ENCODE measurements around the gene ZSCAN21. TPM values are rescaled to one million over a fixed set of nuclear protein-coding genes. Genes with fewer than 3 reads are reported as not detected.

The ZSCAN21 gene
- total and polyA plus RNA-seq, 2 donors (not counting 3 experiments of a cell fraction or from before 2014, with no cell fraction given): 7.4 to 7.7 TPM

- TF ChIP-seq GATA2 (IDR thresholded peaks at IDR 0.05; ENCODE audit: insufficient read depth, insufficient read length, low read depth, low read length): no peak
- Histone ChIP-seq H4K20me1 (replicated peaks; ENCODE audit: control insufficient read depth, extremely low read depth, insufficient read depth, low read length) (no peaks in the 10 kb centered on the region), H3K36me3 (ENCODE audit: control insufficient read depth in 2 of 2, extremely low read depth in 1 of 2, insufficient read depth in 2 of 2, low read length in 2 of 2) (peaks cover 34 to 36% of the 10 kb centered on the region in 2 experiments), H3K27ac (ENCODE audit: insufficient read depth, low read depth, low read length) (peak overlapping the region; percentile 84), H3K9ac (replicated peaks; ENCODE audit: extremely low read depth, insufficient read depth, low read length) (peak overlapping the region; percentile 92), H3K9me1 (replicated peaks; ENCODE audit: control insufficient read depth, extremely low read depth, insufficient read depth, low read length) (no peaks in the 10 kb centered on the region), H3K4me2 (ENCODE audit: insufficient read depth, low read length) (peak overlapping the region; percentile 94), H3K9me3 (replicated peaks; ENCODE audit: control insufficient read depth, insufficient read depth, low read length) (no peaks in the 10 kb centered on the region), H3K27me3 (ENCODE audit: control insufficient read depth in 2 of 2, insufficient read depth in 2 of 2, low read length in 2 of 2) (no peaks in the 10 kb centered on the region), H3K79me2 (ENCODE audit: control insufficient read depth, insufficient read depth, low read length) (peaks cover 44% of the 10 kb centered on the region), H2AFZ (ENCODE audit: low read depth, low read length) (no peak overlapping the region), H3K4me3 (replicated peaks in 1 of 3; ENCODE audit: insufficient read depth in 1 of 3, low read depth in 1 of 3, low read length in 3 of 3) (peak overlapping the region in 2 of 3 experiments; percentile 75 to 96), H3K4me1 (ENCODE audit: control insufficient read depth, extremely low read depth, insufficient read depth, low read length) (peaks cover 18% of the 10 kb centered on the region)
- dilution Hi-C loops (cut with MboI; ENCODE audit: extremely low pct_ligation_motif_present, low sequenced_read_pairs) (no loop called here), intact Hi-C loops (cut with micrococcal nuclease) (no loop called here)
- ChIA-PET POLR2A (interaction anchor here (1.0 to 1.9 kb wide), 2 partner anchors 9 to 12 kb away, joined by 3 to 10 read pairs; no protein-coding TSS in a partner anchor), CTCF (interaction anchor here (1.1 to 1.3 kb wide), 2 partner anchors 17 to 31 kb away, joined by 3 to 5 read pairs; no protein-coding TSS in a partner anchor)
- no peak for FAIRE-seq
- BruUV-seq (replicated peaks): no TSS peak
- DNase-seq (ENCODE audit: low read depth, low spot score): peak; percentile 45
These were observed 49.9 kb downstream of the ZSCAN21 start for GRCh38 chr7:100099452-100099851.

GRCh38 chr7:100100420-100101015 lies 50.9 kb downstream of the ZSCAN21 start:
- Histone ChIP-seq H3K4me2 (ENCODE audit: insufficient read depth, low read length) (peak overlapping the region; percentile 94), H3K36me3 (ENCODE audit: control insufficient read depth in 2 of 2, extremely low read depth in 1 of 2, insufficient read depth in 2 of 2, low read length in 2 of 2) (peaks cover 29 to 37% of the 10 kb centered on the region in 2 experiments), H3K79me2 (ENCODE audit: control insufficient read depth, insufficient read depth, low read length) (peaks cover 43% of the 10 kb centered on the region), H3K27ac (ENCODE audit: insufficient read depth, low read depth, low read length) (peak overlapping the region; percentile 84), H3K9ac (replicated peaks; ENCODE audit: extremely low read depth, insufficient read depth, low read length) (peak overlapping the region; percentile 92), H3K9me1 (replicated peaks; ENCODE audit: control insufficient read depth, extremely low read depth, insufficient read depth, low read length) (no peaks in the 10 kb centered on the region), H2AFZ (ENCODE audit: low read depth, low read length) (peak overlapping the region; percentile 15), H3K4me3 (replicated peaks in 1 of 3; ENCODE audit: insufficient read depth in 1 of 3, low read depth in 1 of 3, low read length in 3 of 3) (peak overlapping the region; percentile 74 to 96 (median 75)), H3K9me3 (replicated peaks; ENCODE audit: control insufficient read depth, insufficient read depth, low read length) (no peaks in the 10 kb centered on the region), H4K20me1 (replicated peaks; ENCODE audit: control insufficient read depth, extremely low read depth, insufficient read depth, low read length) (no peaks in the 10 kb centered on the region), H3K27me3 (ENCODE audit: control insufficient read depth in 2 of 2, insufficient read depth in 2 of 2, low read length in 2 of 2) (no peaks in the 10 kb centered on the region), H3K4me1 (ENCODE audit: control insufficient read depth, extremely low read depth, insufficient read depth, low read length) (peaks cover 18% of the 10 kb centered on the region)
- peak; percentile 82 for FAIRE-seq
- dilution Hi-C loops (cut with MboI; ENCODE audit: extremely low pct_ligation_motif_present, low sequenced_read_pairs): no loop called here
- TF ChIP-seq CTCF (IDR thresholded peaks at IDR 0.05; ENCODE audit: extremely low read depth in 1 of 2, insufficient read depth in 1 of 2, low read depth in 1 of 2, low read length in 2 of 2): no peak
- peak; percentile 71 for TF ChIP-seq POLR2AphosphoS5 (IDR thresholded peaks at IDR 0.05; ENCODE audit: insufficient read depth, low read depth, low read length)
- TF ChIP-seq FOS (IDR thresholded peaks at IDR 0.05; ENCODE audit: borderline replicate concordance, insufficient read depth, low read length): no peak
- peak; percentile 86 for TF ChIP-seq MAX (IDR thresholded peaks at IDR 0.05; ENCODE audit: insufficient read depth, insufficient read length)
- TF ChIP-seq GATA2 (IDR thresholded peaks at IDR 0.05; ENCODE audit: insufficient read depth, insufficient read length, low read depth, low read length): no peak
- TF ChIP-seq JUN (IDR thresholded peaks at IDR 0.05; ENCODE audit: borderline replicate concordance, insufficient read depth, insufficient read length, low read depth): no peak
- TF ChIP-seq EZH2 (IDR thresholded peaks at IDR 0.05; ENCODE audit: borderline replicate concordance, low read depth, low read length, severe bottlenecking): no peak
- TF ChIP-seq POLR2A (IDR thresholded peaks at IDR 0.05; ENCODE audit: low read depth, low read length): no peak
- TF ChIP-seq MYC (IDR thresholded peaks at IDR 0.05; ENCODE audit: low read depth, low read length): peak; percentile 35
- ChIA-PET CTCF (interaction anchor here (1.1 to 2.8 kb wide), 7 partner anchors 11 to 51 kb away, joined by 3 to 18 read pairs (median 5); partner anchors contain the start of genes COPS6, MBLAC1 and ZSCAN21), POLR2A (interaction anchor here (0.6 to 2.8 kb wide), 6 partner anchors 12 to 79 kb away, joined by 3 to 15 read pairs (median 6); partner anchors contain the start of gene COPS6)
- BruUV-seq (replicated peaks): no TSS peak
- intact Hi-C loops (cut with micrococcal nuclease): loop anchor here (1.0 to 10.0 kb wide), 7 partner anchors 13 to 1024 kb away; partner anchors contain the start of genes CNPY4, GPC2, LAMTOR4 and SERPINE1
- peak; percentile 97 for DNase-seq (ENCODE audit: low read depth, low spot score)
